ENCODE results near the gene ADCY2.
A peak's percentile ranks its signal among the peaks of the same experiment; 100 is the strongest.

ADCY2 gene

DNA sequence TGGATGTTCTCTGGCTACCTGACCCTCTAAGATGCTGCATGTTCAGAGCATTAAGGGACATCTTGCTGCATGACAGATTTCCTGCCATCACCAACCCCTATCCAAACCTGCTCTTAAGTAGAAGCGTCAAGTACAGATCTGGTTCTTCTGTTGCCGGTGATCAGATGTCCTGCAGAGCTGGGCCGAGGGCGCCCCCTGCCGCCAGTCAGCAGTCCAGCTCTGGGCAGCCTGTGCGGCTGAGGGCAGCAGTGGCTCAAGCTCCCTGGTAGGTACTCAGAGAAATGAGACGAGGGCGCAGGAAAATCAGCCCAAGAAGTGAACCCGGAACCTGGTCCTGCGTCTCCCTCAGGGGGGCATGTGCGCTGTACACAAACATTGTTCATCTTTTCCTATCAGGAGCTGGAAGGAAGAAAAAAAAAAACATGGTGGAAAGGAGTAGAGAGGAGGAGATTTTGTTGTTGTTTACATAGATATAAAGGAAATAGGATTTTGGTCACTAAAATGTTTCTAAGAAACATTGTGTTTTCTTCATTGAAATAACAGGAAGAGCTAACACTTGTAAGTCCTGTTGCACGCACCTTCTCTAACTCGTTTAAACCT, 359.2 kb downstream of the ADCY2 start:
- no peak overlapping the region for H3K4me3 ChIP-seq (ENCODE audit: low read length)
- DNase-seq (ENCODE audit: low read depth) = peak; percentile 55

DNA sequence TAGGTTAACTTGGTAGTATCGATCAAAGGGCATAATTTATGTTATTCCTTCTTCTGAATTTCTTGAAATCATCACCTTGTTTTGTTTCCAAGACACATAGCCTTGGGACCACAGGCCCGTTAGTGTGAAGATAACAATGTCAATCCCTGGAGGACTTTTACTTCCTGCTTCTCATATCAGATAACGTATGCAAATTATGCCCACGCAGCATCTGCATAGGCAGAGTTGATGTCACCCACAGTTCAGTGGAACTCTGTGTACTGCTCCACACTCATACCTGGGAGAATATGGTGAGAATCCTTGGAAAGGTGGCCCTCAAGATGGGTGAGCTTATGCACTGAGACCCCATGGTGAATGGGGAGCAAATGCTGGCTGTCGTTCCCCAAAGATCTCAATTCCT, 360.0 kb downstream of the ADCY2 start:
- DNase-seq (ENCODE audit: low read depth) = no peak
- TF ChIP-seq, protein P1, sequence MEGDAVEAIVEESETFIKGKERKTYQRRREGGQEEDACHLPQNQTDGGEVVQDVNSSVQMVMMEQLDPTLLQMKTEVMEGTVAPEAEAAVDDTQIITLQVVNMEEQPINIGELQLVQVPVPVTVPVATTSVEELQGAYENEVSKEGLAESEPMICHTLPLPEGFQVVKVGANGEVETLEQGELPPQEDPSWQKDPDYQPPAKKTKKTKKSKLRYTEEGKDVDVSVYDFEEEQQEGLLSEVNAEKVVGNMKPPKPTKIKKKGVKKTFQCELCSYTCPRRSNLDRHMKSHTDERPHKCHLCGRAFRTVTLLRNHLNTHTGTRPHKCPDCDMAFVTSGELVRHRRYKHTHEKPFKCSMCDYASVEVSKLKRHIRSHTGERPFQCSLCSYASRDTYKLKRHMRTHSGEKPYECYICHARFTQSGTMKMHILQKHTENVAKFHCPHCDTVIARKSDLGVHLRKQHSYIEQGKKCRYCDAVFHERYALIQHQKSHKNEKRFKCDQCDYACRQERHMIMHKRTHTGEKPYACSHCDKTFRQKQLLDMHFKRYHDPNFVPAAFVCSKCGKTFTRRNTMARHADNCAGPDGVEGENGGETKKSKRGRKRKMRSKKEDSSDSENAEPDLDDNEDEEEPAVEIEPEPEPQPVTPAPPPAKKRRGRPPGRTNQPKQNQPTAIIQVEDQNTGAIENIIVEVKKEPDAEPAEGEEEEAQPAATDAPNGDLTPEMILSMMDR (IDR thresholded peaks at IDR 0.05; ENCODE audit: insufficient read depth, low read depth, low read length, missing control alignments) = no peak
- H3K4me3 ChIP-seq (ENCODE audit: low read length) = no peak overlapping the region

More for the DNA sequence above, 359.2 kb downstream of the ADCY2 start:
- TF ChIP-seq, protein P1 (IDR thresholded peaks at IDR 0.05; ENCODE audit: insufficient read depth, low read depth, low read length, missing control alignments) = peak; percentile 71

DNA sequence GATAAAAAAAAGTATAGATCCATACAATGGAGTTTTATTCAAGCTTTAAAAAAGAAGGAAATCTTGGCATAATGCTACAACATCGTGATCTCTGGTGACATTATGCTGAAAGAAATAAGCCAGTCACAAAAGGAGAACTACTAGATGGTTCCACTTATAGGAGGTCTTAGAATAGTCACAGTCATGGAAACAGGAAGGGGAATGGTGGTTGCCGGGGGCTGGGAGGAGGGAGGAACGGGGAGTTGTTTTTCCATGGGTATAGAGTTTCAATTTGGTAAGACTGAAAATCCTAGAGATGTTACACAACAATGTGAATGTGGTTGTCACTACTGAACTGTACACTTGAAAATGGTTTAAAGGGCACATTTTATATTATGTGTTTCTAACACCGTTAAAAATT, 360.5 kb downstream of the ADCY2 start:
- no peak for DNase-seq (ENCODE audit: low read depth)
- TF ChIP-seq, protein P1 (IDR thresholded peaks at IDR 0.05; ENCODE audit: insufficient read depth, low read depth, low read length, missing control alignments) = no peak
- H3K4me3 ChIP-seq (ENCODE audit: low read length) = no peak overlapping the region

DNA sequence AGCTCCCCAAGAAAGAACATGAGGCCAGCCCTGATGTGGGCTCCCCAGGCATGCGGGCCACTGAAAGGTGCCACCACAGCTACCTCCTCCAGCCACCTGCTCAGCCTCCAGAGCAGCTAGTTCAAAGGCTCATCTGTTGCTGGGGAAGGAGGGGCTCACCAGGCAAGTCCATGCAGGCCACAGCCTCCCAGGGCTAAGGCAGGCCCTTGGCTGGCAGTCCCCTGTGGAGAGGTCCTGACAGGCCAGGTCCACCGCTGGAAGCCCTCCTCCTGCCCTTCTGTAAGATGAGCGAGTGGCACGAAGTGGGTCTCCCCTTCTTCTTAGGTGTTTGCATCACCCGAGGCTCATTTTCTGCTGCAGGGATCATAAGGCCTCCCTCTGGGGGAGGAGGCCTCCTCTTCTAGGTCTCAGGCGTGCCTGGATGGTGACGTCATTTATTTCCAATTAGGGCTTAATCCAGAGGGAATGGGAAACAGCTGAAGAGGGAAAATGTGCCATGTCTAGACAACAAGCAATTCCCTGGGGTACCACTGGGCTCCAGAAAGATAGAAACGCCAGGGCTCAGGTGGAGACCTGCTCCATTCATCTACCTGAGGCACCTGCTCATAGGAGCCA, 363.4 kb downstream of the ADCY2 start:
- TF ChIP-seq, protein P1 (IDR thresholded peaks at IDR 0.05; ENCODE audit: insufficient read depth, low read depth, low read length, missing control alignments) = no peak
- no peak for DNase-seq (ENCODE audit: low read depth)
- no peak overlapping the region for H3K4me3 ChIP-seq (ENCODE audit: low read length)

DNA sequence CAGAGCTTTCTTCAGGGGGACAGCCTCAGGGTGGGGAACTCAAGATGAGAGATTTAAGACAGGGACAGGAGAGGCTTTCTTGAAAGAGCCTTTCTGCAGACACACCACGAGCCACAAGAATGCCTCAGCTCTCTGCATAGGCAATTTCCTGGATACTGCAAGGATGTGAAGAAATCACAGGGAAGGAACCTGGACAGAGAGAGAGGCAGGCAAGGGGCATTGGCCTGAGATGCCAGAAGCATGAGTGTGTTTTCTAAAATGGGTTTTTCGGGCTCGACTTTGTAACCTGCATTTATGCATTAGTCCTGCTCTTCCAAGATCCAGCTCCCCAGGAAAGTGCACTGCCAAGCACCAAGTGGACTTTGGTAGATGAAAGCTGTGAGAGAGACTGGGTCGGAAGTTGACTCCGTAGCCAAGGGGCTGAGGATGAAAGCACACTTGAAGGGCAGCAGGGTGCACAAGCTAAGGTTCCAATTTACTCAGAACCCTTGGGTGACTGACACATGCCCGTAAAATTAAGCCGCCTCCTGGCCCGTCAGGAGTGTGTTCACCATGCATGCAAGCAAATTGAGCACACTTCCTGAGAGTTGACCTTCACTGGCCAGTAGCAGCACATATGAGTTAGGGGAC, 364.1 kb downstream of the ADCY2 start:
- no peak for DNase-seq (ENCODE audit: low read depth)
- H3K4me3 ChIP-seq (ENCODE audit: low read length) = no peak overlapping the region
- TF ChIP-seq, protein P1 (IDR thresholded peaks at IDR 0.05; ENCODE audit: insufficient read depth, low read depth, low read length, missing control alignments) = no peak

DNA sequence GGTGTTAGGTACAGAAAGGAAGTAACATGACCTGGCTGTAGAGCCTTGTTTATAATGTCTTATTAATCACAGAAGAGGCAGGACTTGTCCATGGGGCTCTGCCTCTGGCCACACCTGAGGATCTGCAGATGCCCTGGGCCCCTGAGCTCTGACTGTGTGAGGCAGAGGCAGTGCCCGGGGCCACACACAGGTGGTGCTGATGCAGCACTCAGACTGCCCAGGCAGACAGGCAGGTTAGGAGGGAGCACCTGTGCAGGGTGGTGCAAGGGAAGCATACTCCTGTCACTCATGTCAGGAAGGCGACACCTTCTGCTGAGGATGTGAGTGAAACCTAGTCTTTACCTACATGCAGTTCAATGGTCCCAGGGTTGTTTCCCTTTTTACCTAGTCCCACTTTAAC, 366.3 kb downstream of the ADCY2 start:
- H3K4me3 ChIP-seq (ENCODE audit: low read length) = no peak overlapping the region
- TF ChIP-seq, protein P1 (IDR thresholded peaks at IDR 0.05; ENCODE audit: insufficient read depth, low read depth, low read length, missing control alignments) = no peak
- no peak for DNase-seq (ENCODE audit: low read depth)

Measured in epithelial cell of esophagus (primary cell).